Esophagus squamous epithelium (tissue), 5 donors: ENCODE measurements around the gene SIRPB2. TPM values are rescaled to one million over a fixed set of nuclear protein-coding genes. Genes with fewer than 3 reads are reported as not detected.

Experiments
- DNase-seq: peaks from one replicate; lab custom pipeline; 2025; lab: John Stamatoyannopoulos, UW
- H3K27ac ChIP-seq, 4 donors: fragments of 200-600 bp; sonication (generic); one replicate each; pipeline ENCODE4 v1.5.1; 2016 to 2019; ENCODE audit warnings: mild to moderate bottlenecking in 1 of 4
- H3K27me3 ChIP-seq, 4 donors: fragments of 200-600 bp; sonication (generic); 1 replicate in 3 of 4; 2 replicates in 1 of 4; pipeline versions ENCODE4 v1.5.1 to v1.6.0; 2017 to 2021; ENCODE audit warnings: antibody characterized with exemption in 1 of 4
- H3K36me3 ChIP-seq, 3 donors: fragments of 200-600 bp; sonication (generic); one replicate each; pipeline ENCODE4 v1.5.1; 2016 to 2019
- H3K4me1 ChIP-seq, 3 donors: fragments of 200-600 bp; sonication (generic); one replicate each; pipeline ENCODE4 v1.5.1; 2017 to 2019
- H3K4me3 ChIP-seq, 4 donors: fragments of 200-600 bp; sonication (generic); 1 replicate in 3 of 4; 2 replicates in 1 of 4; pipeline ENCODE4 v1.5.1; 2016 to 2019; ENCODE audit warnings: mild to moderate bottlenecking in 2 of 4, moderate library complexity in 1 of 4
- H3K9me3 ChIP-seq, 3 donors: fragments of 200-600 bp; sonication (generic); one replicate each; pipeline ENCODE4 v1.5.1; 2016 to 2019
- POLR2A ChIP-seq, 4 donors: fragments of 450-650 bp; IDR thresholded peaks; one replicate each; pipeline ENCODE4 v1.6.1; 2017; ENCODE audit warnings: antibody characterized with exemption in 4 of 4, mild to moderate bottlenecking in 4 of 4, moderate library complexity in 3 of 4
- WGBS, 2 donors: methylation state at CpG; one replicate each; pipeline ENCODE4 v1.1.5; 2018; 5-methylcytosine and 5-hydroxymethylcytosine counted together
- intact Hi-C: fragments of 100-400 bp; cut with DNase I; formaldehyde crosslinking; loops from one replicate; pipeline ENCODE4 v1.15.0; 2022
- total RNA-seq, 4 donors: library from RNA; depleted of rRNA; stranded (reverse); fragments of >200 nt; gene quantifications; one replicate each; pipeline ENCODE4 v1.1.0, GENCODE V29; 2016
- TF ChIP-seq, protein P1 (sequence below), 6 experiments: fragments of 450-650 bp in 4 of 6; fragments of 200-600 bp in 2 of 6; sonication (generic) in 2 of 6; IDR thresholded peaks; one replicate each; pipeline ENCODE4 v1.5.1; 2016 to 2019; ENCODE audit warnings: antibody characterized with exemption in 6 of 6, mild to moderate bottlenecking in 4 of 6, moderate library complexity in 4 of 6
- donor health status: DM: yes; HTN: yes; CAD: no.

The SIRPB2 gene
- total RNA-seq, 4 donors from 2014 or later, result 1.2 to 5.9 (median 1.9) TPM

DNA sequence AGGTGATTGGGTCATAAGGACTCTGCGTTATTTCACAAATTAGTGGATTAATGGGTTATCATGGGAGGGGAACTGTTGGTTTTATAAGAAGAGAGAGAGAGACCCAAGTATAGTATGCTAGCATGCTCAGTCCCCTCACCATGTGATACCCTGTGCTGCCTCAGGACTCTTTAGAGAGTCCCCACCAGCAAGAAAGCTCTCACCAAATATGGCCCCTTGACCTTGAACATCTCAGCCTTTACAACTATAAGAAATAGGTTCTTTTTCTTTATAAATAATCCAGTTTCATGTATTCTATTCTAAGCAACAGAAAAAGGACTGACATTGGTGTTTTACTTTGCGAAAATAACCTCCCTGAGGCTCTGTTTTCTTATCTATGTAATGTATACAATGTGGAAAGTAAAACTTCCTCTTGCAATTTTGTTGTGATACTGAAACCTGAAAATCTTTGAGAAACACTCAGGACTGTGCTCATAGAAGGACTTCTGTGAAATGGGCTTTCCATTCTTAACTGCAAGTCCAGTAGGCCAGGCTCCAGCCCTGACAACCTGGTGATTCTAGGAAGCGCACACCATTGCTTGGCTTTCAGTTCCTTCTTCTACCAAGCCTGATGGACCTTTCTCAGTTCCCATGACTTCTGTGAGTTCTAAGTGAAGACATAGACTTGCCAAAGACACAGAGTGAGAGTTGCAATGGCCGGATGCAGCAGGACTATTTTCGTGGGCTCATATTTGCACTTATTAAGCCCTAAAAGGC, 44.4 kb upstream of the SIRPB2 start:
- WGBS, 2 donors, result 77 to 79% methylated on average over 5 of the region's 5 CpGs
- no peak for DNase-seq
- H3K9me3 ChIP-seq, result no peaks in the 10 kb centered on the region
- no peak for TF ChIP-seq POLR2A (IDR thresholded peaks at IDR 0.05)
- TF ChIP-seq, protein P1, sequence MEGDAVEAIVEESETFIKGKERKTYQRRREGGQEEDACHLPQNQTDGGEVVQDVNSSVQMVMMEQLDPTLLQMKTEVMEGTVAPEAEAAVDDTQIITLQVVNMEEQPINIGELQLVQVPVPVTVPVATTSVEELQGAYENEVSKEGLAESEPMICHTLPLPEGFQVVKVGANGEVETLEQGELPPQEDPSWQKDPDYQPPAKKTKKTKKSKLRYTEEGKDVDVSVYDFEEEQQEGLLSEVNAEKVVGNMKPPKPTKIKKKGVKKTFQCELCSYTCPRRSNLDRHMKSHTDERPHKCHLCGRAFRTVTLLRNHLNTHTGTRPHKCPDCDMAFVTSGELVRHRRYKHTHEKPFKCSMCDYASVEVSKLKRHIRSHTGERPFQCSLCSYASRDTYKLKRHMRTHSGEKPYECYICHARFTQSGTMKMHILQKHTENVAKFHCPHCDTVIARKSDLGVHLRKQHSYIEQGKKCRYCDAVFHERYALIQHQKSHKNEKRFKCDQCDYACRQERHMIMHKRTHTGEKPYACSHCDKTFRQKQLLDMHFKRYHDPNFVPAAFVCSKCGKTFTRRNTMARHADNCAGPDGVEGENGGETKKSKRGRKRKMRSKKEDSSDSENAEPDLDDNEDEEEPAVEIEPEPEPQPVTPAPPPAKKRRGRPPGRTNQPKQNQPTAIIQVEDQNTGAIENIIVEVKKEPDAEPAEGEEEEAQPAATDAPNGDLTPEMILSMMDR (IDR thresholded peaks at IDR 0.05), result no peak
- peak overlapping the region in 1 of 4 donors; percentile 9 for H3K27ac ChIP-seq
- intact Hi-C loops, result no loop called here
- no peak overlapping the region for H3K4me3 ChIP-seq
- no peaks in the 10 kb centered on the region for H3K4me1 ChIP-seq
- no peaks in the 10 kb centered on the region for H3K36me3 ChIP-seq
- peaks cover 0 to 19% (median 0%) of the 10 kb centered on the region in 4 donors for H3K27me3 ChIP-seq

DNA sequence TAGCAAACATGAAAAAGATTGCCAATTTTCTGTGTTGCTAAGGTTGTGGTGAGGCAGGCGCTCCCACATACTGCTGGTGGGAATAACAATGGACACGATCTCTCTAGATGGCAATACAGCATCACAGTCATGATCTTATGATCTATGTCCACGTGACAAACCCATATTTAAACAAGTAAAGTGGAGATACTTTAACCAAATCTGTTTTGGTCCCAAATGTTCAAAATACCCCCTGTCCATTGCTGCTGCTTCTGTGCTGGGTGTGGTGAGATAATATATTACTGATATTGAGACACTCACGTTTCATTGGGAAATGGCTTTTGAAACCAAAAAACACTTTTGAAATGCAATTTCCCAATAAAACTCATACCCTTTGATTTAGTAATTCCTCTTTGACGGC, 43.3 kb upstream of the SIRPB2 start:
- Histone ChIP-seq H3K9me3 (no peaks in the 10 kb centered on the region), H3K4me3 (no peak overlapping the region), H3K27me3 (peaks cover 0 to 19% (median 0%) of the 10 kb centered on the region in 4 donors), H3K27ac (no peak overlapping the region), H3K36me3 (no peaks in the 10 kb centered on the region), H3K4me1 (no peaks in the 10 kb centered on the region)
- intact Hi-C loops, result no loop called here
- TF ChIP-seq, protein P1 (IDR thresholded peaks at IDR 0.05), result no peak
- TF ChIP-seq POLR2A (IDR thresholded peaks at IDR 0.05), result no peak
- 55 to 60% methylated on average over 5 of the region's 5 CpGs for WGBS, 2 donors
- DNase-seq, result no peak

DNA sequence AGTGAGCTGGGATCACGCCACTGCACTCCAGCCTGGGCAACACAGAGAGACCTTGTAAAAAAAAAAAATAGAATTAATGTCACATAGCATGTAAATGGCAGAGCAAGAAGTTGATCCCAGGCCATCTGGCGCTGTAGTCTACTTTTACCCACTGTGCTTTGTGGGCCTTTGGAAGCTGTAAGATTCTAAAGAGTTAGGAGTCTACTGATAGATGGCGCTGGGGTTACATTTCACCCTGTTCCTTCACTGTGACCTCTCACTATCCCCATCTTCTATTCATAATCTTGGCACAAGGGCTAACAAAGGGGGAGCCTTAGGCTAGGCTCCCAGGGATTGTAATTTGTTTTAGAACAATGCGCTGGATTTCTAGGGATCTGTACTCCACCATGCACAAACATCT, 41.8 kb upstream of the SIRPB2 start:
- intact Hi-C loops, result no loop called here
- WGBS, 2 donors, result 53 to 65% methylated on average over 4 of the region's 4 CpGs
- Histone ChIP-seq H3K4me1 (no peaks in the 10 kb centered on the region), H3K27me3 (peaks cover 0 to 19% (median 0%) of the 10 kb centered on the region in 4 donors), H3K36me3 (no peaks in the 10 kb centered on the region), H3K9me3 (no peaks in the 10 kb centered on the region), H3K4me3 (no peak overlapping the region), H3K27ac (no peak overlapping the region)
- DNase-seq, result no peak
- TF ChIP-seq, protein P1 (IDR thresholded peaks at IDR 0.05), result no peak
- no peak for TF ChIP-seq POLR2A (IDR thresholded peaks at IDR 0.05)

DNA sequence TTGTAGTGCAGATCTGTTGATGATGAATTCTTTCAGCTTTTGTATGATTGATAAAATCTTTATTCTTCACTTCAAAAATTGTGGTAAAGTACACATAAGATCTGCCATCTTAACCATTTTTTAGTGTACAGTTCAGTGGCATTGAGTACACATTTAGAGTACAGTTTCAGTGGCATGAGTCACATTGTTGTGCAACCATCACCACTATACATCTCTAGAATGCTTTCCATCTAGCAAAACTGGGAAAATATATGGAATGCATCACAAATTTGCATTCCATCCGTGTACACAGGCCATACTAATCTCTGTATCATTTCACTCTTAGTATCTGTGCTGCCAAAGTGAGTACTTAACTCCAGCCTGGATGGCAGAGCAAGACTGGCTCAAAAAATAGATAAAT, 37.6 kb upstream of the SIRPB2 start:
- TF ChIP-seq, protein P1 (IDR thresholded peaks at IDR 0.05), result no peak
- no peak for TF ChIP-seq POLR2A (IDR thresholded peaks at IDR 0.05)
- intact Hi-C loops, result no loop called here
- no peaks in the 10 kb centered on the region for H3K9me3 ChIP-seq
- 16 to 17% methylated on average over 1 of the region's 1 CpG for WGBS, 2 donors
- H3K36me3 ChIP-seq, result no peaks in the 10 kb centered on the region
- H3K4me3 ChIP-seq, result no peak overlapping the region
- no peak overlapping the region for H3K27ac ChIP-seq
- no peaks in the 10 kb centered on the region for H3K4me1 ChIP-seq
- peaks cover 0 to 10% (median 0%) of the 10 kb centered on the region in 4 donors for H3K27me3 ChIP-seq
- no peak for DNase-seq

DNA sequence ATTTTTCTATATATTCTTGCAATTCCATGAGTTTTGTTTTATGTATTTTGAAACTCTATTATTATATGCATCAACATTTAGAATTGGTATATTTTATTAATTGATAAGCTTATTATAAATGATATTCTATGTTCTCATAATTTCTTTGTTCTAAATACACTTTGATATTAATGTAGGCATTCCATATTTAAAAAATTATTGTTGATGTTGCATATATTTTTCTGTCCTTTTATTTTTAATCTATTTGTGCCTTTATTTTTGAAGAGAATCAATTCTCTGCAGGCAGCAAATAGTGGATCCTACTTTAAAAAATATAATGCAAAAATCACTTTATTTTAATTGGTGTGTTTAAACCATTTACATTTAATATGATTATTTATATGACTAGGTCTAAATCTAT, 36.7 kb upstream of the SIRPB2 start:
- TF ChIP-seq, protein P1 (IDR thresholded peaks at IDR 0.05), result no peak
- TF ChIP-seq POLR2A (IDR thresholded peaks at IDR 0.05), result no peak
- H3K36me3 ChIP-seq, result no peaks in the 10 kb centered on the region
- peaks cover 0 to 5% (median 0%) of the 10 kb centered on the region in 4 donors for H3K27me3 ChIP-seq
- no peaks in the 10 kb centered on the region for H3K4me1 ChIP-seq
- H3K27ac ChIP-seq, result no peak overlapping the region
- intact Hi-C loops, result no loop called here
- no peaks in the 10 kb centered on the region for H3K9me3 ChIP-seq
- DNase-seq, result no peak
- H3K4me3 ChIP-seq, result no peak overlapping the region
